T-helper 2 cell treated with Interferon-gamma antibody and Interleukin-4, amounts not matched to agents 5 μg/mL and 100 μg/mL, for 36 hours (primary cell): ENCODE results near the gene TRRAP.

ENCODE experiments used
- DNase-seq: peaks from one replicate; pipeline ENCODE4 v3.0.0; 2021; ENCODE audit warnings: low spot score
- H3K27ac Mint-ChIP-seq: one replicate; pipeline ENCODE4 v1.8.0; 2021; ENCODE audit warnings: mild to moderate bottlenecking, mixed read lengths
- H3K27me3 Mint-ChIP-seq: one replicate; pipeline ENCODE4 v1.8.0; 2021; ENCODE audit warnings: low read depth, mixed read lengths
- H3K36me3 Mint-ChIP-seq: one replicate; pipeline ENCODE4 v1.8.0; 2021; ENCODE audit warnings: low read depth, mixed read lengths
- H3K4me1 Mint-ChIP-seq: one replicate; pipeline ENCODE4 v1.8.0; 2021; ENCODE audit warnings: low read depth, mixed read lengths
- H3K4me3 Mint-ChIP-seq: one replicate; pipeline ENCODE4 v1.8.0; 2022; ENCODE audit warnings: mild to moderate bottlenecking, moderate library complexity, mixed read lengths
- H3K9me3 Mint-ChIP-seq: one replicate; pipeline ENCODE4 v1.8.0; 2021; ENCODE audit warnings: mixed read lengths

TRRAP gene

DNA sequence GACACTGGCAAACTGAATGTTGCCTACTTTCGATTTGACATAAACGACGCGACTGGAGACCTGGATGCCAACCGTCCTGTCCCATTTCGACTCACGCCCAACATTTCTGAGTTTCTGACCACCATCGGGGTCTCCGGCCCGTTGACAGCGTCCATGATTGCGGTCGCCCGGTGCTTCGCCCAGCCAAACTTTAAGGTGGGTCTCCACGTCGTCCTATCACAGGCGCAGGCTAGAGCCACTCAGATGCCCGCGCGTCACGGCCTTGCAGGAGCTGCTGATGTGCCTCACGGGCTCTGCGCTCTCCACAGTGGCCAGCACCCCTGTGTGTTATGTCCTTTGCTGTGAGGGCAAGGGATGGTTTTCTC, 133.0 kb downstream of the TRRAP start:
- H3K36me3 Mint-ChIP-seq = peaks cover 58% of the 10 kb centered on the region
- no peak overlapping the region for H3K4me3 Mint-ChIP-seq
- H3K9me3 Mint-ChIP-seq = no peaks in the 10 kb centered on the region
- H3K4me1 Mint-ChIP-seq = no peaks in the 10 kb centered on the region
- no peaks in the 10 kb centered on the region for H3K27me3 Mint-ChIP-seq
- no peak overlapping the region for H3K27ac Mint-ChIP-seq
- DNase-seq = no peak

- H3K4me3 Mint-ChIP-seq = no peak overlapping the region
- H3K27ac Mint-ChIP-seq = no peak overlapping the region
- H3K9me3 Mint-ChIP-seq = no peaks in the 10 kb centered on the region
- H3K27me3 Mint-ChIP-seq = no peaks in the 10 kb centered on the region
- peaks cover 59% of the 10 kb centered on the region for H3K36me3 Mint-ChIP-seq
- H3K4me1 Mint-ChIP-seq = no peaks in the 10 kb centered on the region
- DNase-seq = no peak
These were observed 133.5 kb downstream of the TRRAP start for GRCh38 chr7:99011706-99012404.

DNA sequence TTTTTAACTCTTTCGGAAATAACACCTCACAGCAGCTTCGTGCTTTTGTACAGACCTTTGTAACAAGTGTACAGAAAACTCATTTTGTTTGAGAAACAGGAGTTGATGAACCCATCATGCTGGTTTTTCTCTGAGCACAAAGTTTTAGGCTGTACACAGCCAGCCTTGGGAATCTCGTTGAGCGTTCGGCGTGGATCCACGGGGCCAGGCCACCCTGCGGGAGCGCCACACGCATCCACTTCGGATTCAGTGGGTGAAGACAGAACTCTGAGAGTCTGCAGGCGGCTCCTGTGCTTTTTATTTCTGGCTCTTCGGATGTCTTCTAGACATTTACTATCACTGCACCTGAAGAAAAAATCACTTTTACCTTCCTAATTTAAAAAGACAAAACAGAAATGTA, 134.4 kb downstream of the TRRAP start:
- Mint-ChIP-seq H3K9me3 (no peaks in the 10 kb centered on the region), H3K36me3 (peaks cover 59% of the 10 kb centered on the region), H3K4me1 (no peaks in the 10 kb centered on the region), H3K27me3 (no peaks in the 10 kb centered on the region), H3K27ac (no peak overlapping the region), H3K4me3 (no peak overlapping the region)
- DNase-seq = no peak

DNA sequence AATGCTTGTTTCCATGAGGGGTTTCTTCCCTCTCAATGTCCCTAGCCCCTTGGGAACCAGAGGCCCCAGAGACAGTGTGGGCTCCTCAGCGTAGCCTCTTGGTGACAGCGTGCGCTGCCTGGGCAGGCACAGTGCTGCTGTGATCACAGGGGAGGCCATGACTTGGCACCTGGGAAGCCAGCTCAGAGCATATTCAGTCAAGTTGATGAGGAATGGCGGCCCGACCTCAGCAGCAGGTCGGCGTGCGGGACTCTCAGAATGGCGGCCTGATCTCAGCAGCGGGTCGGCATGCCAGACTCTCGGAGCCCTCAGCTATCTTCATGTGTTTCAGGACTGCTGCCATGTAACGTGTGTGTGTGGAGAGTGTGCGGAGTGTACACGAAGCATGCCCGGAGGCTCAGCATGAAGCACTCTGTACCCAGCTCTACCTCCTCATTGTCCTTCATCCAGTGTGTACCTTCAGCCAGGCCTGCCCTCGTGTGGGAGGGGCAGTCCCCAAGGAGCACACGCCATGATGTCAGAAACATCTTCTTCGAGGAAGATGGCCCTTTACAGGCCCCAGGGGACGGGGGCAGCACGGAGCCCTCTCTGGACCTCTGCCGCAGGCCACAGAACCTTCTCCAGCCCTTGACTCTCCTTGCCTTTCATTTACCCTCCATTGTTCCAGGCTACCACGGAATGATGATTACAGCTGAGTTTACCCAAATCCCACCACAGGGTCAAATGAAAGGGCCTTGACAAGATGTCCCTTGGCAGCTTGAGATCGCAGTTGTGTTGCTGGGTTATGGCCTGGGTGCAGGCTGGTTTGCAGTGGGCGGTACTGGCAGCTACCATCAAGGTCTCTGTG, 135.2 kb downstream of the TRRAP start:
- Mint-ChIP-seq H3K4me3 (no peak overlapping the region), H3K27ac (no peak overlapping the region), H3K36me3 (peaks cover 64% of the 10 kb centered on the region), H3K4me1 (no peaks in the 10 kb centered on the region), H3K9me3 (no peaks in the 10 kb centered on the region), H3K27me3 (no peaks in the 10 kb centered on the region)
- DNase-seq = no peak

- no peaks in the 10 kb centered on the region for H3K27me3 Mint-ChIP-seq
- H3K27ac Mint-ChIP-seq = no peak overlapping the region
- DNase-seq = no peak
- H3K36me3 Mint-ChIP-seq = peaks cover 63% of the 10 kb centered on the region
- no peak overlapping the region for H3K4me3 Mint-ChIP-seq
- no peaks in the 10 kb centered on the region for H3K9me3 Mint-ChIP-seq
- H3K4me1 Mint-ChIP-seq = no peaks in the 10 kb centered on the region
These were observed 136.0 kb downstream of the TRRAP start for GRCh38 chr7:99014113-99014985.

DNA sequence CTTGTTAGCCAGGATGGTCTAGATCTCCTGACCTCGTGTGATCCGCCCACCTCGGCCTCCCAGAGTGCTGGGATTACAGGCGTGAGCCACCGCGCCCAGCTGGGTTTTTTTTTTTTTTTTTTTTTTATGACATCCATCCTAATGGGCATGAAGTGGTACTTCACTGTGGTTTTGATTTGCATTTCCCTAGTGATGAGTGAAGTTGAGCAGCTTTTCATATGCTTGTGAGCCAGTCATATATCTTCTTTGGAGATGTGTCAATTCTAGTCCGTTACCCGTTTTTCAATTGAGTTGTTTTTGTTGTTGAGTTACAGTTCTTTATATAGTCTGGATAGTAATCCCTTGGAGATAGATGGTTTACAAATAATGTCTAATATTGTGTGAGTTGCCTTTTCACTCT, 137.9 kb downstream of the TRRAP start:
- no peaks in the 10 kb centered on the region for H3K4me1 Mint-ChIP-seq
- no peak for DNase-seq
- H3K27me3 Mint-ChIP-seq = no peaks in the 10 kb centered on the region
- no peak overlapping the region for H3K27ac Mint-ChIP-seq
- no peak overlapping the region for H3K4me3 Mint-ChIP-seq
- H3K9me3 Mint-ChIP-seq = no peaks in the 10 kb centered on the region
- peaks cover 63% of the 10 kb centered on the region for H3K36me3 Mint-ChIP-seq

DNA sequence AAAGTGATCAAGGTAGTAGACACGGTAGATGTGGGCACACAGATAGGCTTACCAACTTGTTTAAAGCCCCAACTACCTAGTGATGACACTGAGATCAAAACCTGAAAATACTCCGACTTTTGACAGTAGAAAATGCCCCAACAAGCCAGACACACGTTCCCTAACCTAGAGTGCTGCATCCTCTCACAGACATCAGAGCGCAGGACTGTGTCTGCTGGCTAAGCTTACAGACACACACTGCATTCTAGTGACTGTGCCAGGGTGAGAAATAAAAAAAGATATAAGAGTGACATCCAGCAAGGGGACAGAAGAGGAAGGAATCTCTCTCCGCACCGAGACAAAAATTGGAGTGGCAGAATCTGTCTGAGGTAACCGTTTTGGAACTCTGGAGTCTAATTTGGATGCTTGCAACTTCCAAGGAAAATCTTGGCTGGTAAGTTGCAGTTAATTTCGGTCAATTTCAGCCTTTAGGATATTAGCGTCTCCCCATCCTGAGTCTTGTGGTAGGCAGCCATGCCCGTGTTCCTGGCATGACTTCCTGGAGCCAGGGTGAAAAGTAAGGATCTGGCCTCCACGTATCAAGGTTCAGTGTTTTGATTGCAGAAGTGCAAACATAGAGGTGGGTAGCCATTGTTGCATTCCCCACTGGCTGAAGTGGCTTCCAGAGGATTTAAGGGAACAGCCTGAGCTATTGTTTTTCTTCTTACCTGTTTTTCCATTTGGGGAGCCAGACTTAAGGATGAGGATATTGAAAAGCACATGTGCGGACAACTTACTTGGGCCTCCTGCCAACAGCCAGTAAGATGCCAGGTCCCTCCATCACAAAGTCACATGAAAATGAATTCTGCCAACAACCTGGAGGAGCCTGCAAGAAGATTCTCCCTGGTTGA, 141.4 kb downstream of the TRRAP start:
- no peaks in the 10 kb centered on the region for H3K9me3 Mint-ChIP-seq
- no peaks in the 10 kb centered on the region for H3K27me3 Mint-ChIP-seq
- H3K36me3 Mint-ChIP-seq = peaks cover 42% of the 10 kb centered on the region
- H3K27ac Mint-ChIP-seq = no peak overlapping the region
- no peaks in the 10 kb centered on the region for H3K4me1 Mint-ChIP-seq
- H3K4me3 Mint-ChIP-seq = no peak overlapping the region
- no peak for DNase-seq

DNA sequence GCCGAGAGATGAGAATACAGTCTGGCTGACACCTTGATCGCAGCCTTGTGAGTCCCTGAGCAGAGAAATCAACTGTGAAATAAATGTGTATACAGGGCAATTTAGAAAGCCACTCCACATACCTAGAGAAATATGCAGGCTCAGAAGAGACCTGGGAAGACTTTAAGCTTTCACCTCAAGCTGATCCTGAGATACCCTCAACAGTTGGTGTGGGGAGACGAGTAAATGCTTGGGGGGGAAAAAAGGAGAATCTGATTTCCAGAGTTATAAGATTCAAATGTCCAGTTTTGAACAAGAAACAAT, 142.0 kb downstream of the TRRAP start:
- H3K27ac Mint-ChIP-seq = no peak overlapping the region
- no peaks in the 10 kb centered on the region for H3K4me1 Mint-ChIP-seq
- H3K27me3 Mint-ChIP-seq = no peaks in the 10 kb centered on the region
- H3K4me3 Mint-ChIP-seq = no peak overlapping the region
- no peak for DNase-seq
- H3K9me3 Mint-ChIP-seq = no peaks in the 10 kb centered on the region
- peaks cover 36% of the 10 kb centered on the region for H3K36me3 Mint-ChIP-seq

- Mint-ChIP-seq H3K9me3 (no peaks in the 10 kb centered on the region), H3K4me3 (no peak overlapping the region), H3K27me3 (no peaks in the 10 kb centered on the region), H3K4me1 (no peaks in the 10 kb centered on the region), H3K36me3 (peaks cover 26% of the 10 kb centered on the region), H3K27ac (no peak overlapping the region)
- no peak for DNase-seq
These were observed 143.7 kb downstream of the TRRAP start for GRCh38 chr7:99021941-99022560.

DNA sequence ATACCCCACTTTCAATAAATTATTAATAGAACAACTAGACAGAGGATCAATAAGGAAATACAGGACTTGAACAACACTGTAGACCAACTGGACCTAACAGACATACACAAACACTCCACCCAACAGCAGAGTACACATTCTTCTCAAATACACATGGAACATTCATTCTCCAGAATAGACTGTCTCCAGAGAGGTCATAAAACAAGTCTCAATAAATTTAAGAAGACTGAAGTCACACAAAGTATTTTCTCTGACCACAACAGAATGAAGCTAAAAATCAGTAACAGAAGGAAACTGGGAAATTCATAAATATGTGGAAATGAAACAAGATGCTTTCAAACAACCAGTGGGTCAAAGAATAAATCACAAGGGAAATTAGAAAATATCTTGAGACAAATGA, 145.7 kb downstream of the TRRAP start:
- DNase-seq = no peak
- H3K4me1 Mint-ChIP-seq = peaks cover 3% of the 10 kb centered on the region
- H3K27me3 Mint-ChIP-seq = no peaks in the 10 kb centered on the region
- no peaks in the 10 kb centered on the region for H3K9me3 Mint-ChIP-seq
- H3K36me3 Mint-ChIP-seq = peaks cover 25% of the 10 kb centered on the region
- no peak overlapping the region for H3K27ac Mint-ChIP-seq
- no peak overlapping the region for H3K4me3 Mint-ChIP-seq

- peaks cover 24% of the 10 kb centered on the region for H3K36me3 Mint-ChIP-seq
- no peak overlapping the region for H3K4me3 Mint-ChIP-seq
- no peak for DNase-seq
- H3K27ac Mint-ChIP-seq = no peak overlapping the region
- peaks cover 3% of the 10 kb centered on the region for H3K4me1 Mint-ChIP-seq
- no peaks in the 10 kb centered on the region for H3K27me3 Mint-ChIP-seq
- no peaks in the 10 kb centered on the region for H3K9me3 Mint-ChIP-seq
These were observed 148.9 kb downstream of the TRRAP start for GRCh38 chr7:99027241-99027640.

DNA sequence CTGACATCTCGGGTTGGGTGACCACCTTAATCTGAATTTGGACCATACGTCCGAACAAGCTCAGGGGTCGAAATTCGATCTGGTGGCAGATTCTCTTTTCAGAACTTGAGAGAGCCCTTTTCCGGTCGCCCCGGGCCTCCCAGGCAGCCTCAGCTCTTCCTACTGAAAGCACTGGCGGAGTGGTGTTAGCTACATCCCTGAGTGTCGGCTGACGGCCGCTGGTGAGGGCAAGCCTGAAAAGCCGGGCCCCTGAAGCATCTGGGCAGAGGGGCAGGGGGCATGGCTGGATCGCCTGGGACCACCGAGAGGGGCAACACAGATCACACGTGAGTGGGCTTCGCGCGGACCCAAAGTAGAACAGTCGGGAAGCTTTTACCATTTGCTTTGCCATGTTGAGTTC, 149.5 kb downstream of the TRRAP start:
- no peak for DNase-seq
- Mint-ChIP-seq H3K4me1 (peaks cover 3% of the 10 kb centered on the region), H3K27me3 (no peaks in the 10 kb centered on the region), H3K36me3 (peaks cover 25% of the 10 kb centered on the region), H3K9me3 (no peaks in the 10 kb centered on the region), H3K4me3 (no peak overlapping the region), H3K27ac (no peak overlapping the region)
